Measurements from ENCODE around the gene ATPAF2. TPM values are rescaled to one million over a fixed set of nuclear protein-coding genes. Genes with fewer than 3 reads are reported as not detected.
A peak's percentile ranks its signal among the peaks of the same experiment; 100 is the strongest.
"Not testable (repeated sequence)": the region's sequence is repeated elsewhere in the genome, so short reads cannot be mapped to it uniquely, and the experiment has no call there.

ATPAF2 gene
- total RNA-seq, 1 experiment from 2014 or later, result 17.8 TPM

GRCh38 chr17:18014006-18014405 is 25.0 kb downstream of the ATPAF2 start:
- no peaks in the 10 kb centered on the region for H3K9me3 ChIP-seq (replicated peaks)
- H3K27me3 ChIP-seq (replicated peaks), result no peaks in the 10 kb centered on the region
- no peak overlapping the region for H3K4me3 ChIP-seq
- DNase-seq (ENCODE audit: low read depth in 1 of 2, low spot score in 2 of 2), result no peak
- H3K4me1 ChIP-seq (replicated peaks), result peaks cover 19% of the 10 kb centered on the region
- no peak overlapping the region for H3K27ac ChIP-seq
- 0 out of 2 replicates have a peak, but pooled peaks cover 5% of the 10 kb centered on the region for H3K36me3 ChIP-seq

DNA sequence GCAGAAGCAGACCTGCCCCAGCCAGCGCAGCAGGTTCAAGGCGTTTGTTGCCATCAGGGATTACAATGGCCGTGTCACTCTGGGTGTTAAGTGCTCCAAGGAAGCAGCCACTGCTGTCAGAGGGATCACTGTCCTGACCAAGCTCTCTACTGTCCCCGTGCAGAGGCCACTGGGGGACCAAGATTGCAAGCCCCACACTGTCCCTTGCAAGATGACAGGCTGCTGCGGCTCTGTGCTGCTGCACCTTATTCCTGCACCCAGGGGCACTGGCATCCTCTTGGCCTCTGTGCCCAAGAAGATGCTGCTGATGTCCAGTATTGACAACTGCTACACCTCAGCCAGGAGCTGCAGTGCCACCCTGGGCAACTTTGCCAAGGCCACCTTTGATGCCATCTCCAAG is 27.7 kb downstream of the ATPAF2 start:
- no peak for DNase-seq (ENCODE audit: low read depth in 1 of 2, low spot score in 2 of 2)
- H3K4me3 ChIP-seq, result no peak overlapping the region
- no peak overlapping the region for H3K27ac ChIP-seq
- peaks cover 8% of the 10 kb centered on the region; the same call in 1 of the 2 replicates for H3K36me3 ChIP-seq
- H3K9me3 ChIP-seq (replicated peaks), result no peaks in the 10 kb centered on the region
- H3K27me3 ChIP-seq (replicated peaks), result no peaks in the 10 kb centered on the region
- peaks cover 15% of the 10 kb centered on the region for H3K4me1 ChIP-seq (replicated peaks)

DNA sequence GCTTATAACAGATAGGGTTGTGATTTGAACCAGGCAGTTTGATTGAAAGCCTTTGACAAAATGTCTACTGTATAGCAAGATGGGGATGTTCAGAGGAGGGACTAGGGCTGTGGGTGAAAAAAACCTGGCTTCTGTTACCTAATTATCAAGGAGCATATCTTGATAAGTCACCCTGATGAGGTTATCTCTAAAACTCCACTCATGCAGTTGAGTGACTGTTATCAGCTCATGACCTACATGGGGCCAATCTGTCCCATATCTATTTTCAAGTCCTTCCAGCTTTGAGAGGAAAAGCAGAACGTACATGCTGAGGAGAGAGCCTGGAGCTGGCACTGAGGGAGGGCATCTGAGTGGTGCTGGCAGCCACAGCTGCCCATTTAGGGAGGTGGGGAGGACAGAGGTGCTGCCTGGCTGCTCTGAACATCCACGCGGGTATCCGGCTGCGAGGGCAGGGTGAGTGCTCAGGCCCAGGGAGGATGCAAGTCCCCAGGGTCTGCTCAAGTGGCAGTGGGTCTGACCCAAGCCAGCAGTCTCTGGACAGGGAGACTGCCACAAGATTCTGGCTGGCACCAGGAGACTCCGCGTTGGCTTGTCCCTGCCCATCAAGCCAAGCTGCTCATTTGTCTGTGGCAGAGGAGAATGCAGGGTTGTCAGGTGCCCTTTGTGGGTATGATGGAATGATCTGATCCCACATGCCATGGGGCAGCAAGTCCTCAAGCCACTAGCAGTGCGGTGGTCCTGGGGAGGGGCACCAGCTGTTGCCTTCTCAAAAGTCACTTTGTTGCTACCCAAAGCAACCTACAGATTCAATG is 29.2 kb downstream of the ATPAF2 start:
- DNase-seq (ENCODE audit: low read depth in 1 of 2, low spot score in 2 of 2), result no peak
- no peaks in the 10 kb centered on the region for H3K27me3 ChIP-seq (replicated peaks)
- H3K9me3 ChIP-seq (replicated peaks), result no peaks in the 10 kb centered on the region
- peaks cover 15% of the 10 kb centered on the region for H3K4me1 ChIP-seq (replicated peaks)
- no peak overlapping the region for H3K4me3 ChIP-seq
- peaks cover 8% of the 10 kb centered on the region; the same call in 1 of the 2 replicates for H3K36me3 ChIP-seq
- peak overlapping the region; percentile 22; the same call in 1 of the 2 replicates for H3K27ac ChIP-seq

DNA sequence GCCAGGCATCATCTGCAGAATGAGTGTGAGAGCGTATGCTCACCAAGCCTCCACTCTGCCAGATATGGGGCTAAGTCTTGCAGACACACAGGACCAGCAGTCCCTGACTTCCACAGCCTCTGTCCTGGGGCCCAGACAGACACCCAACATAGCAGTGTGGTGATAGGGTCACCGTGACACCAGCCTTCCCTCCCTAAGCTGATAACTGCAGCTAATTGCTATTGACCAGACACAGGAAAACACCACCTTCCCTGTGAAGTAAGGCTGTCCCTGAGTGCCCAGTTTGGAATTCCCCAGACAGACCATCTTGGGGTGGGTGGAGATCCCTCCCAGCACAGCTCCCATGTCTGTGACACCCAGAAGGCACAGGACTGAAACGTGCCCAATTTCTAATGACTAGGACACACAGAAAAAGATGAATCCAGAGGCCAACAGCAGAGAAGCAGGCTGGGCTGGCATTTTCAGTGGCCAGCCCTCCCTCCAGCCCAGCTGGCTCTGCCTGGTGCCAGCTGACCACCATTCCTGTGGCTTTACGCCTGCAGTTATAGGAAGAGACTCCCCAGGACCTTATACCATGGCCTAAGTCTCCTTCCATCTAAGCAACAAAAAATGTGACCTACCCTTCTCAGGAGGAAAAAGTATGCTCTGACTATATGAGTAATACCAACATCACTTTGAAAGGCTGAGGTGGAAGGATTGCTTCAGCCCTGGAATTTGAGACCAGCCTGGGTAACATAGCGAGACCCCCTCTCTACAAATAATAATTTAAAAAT is 30.3 kb downstream of the ATPAF2 start:
- peaks cover 8% of the 10 kb centered on the region; the same call in 1 of the 2 replicates for H3K36me3 ChIP-seq
- DNase-seq (ENCODE audit: low read depth in 1 of 2, low spot score in 2 of 2), result peak in 1 of 2 experiments; percentile 38
- no peaks in the 10 kb centered on the region for H3K27me3 ChIP-seq (replicated peaks)
- no peaks in the 10 kb centered on the region for H3K9me3 ChIP-seq (replicated peaks)
- H3K4me1 ChIP-seq (replicated peaks), result peaks cover 15% of the 10 kb centered on the region
- no peak overlapping the region for H3K4me3 ChIP-seq
- peak overlapping the region; percentile 41 for H3K27ac ChIP-seq

DNA sequence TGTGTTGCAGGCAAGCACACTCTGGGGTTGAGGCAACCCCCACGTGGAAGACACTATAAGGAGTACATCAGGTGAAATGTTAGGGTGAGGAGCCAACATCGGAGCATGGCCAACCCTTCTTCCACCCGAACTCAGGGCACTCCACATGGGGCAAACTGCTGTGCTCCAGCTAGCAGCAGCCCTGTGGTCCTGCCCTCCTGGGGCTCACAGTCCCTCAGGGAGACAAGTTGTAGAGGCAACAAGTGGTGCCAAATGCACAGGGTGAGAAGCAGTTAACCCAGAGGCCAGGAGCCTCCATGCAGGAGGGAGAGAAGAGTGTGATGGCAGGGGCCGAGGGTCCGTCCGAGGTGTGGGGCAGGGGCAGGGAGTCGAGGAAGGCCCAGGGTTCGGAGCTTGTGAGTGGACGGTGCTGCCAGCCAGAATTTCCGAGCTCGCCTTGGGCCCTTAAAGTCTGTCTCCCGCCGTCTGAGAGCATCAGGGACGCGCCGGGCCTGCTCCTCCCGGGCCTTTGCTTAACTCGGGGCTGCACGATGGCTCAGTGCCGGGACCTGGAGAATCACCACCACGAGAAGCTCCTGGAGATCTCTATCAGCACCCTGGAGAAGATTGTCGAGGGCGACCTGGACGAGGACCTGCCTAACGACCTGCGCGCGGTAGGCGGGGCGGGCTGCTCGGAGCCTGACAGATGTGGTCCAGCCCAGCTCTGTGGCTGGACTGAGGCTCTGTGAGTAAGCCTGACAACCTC is 32.3 kb downstream of the ATPAF2 start:
- H3K27ac ChIP-seq, result no peak overlapping the region
- DNase-seq (ENCODE audit: low read depth in 1 of 2, low spot score in 2 of 2), result no peak
- H3K27me3 ChIP-seq (replicated peaks), result no peaks in the 10 kb centered on the region
- H3K4me3 ChIP-seq, result no peak overlapping the region
- H3K4me1 ChIP-seq (replicated peaks), result peaks cover 15% of the 10 kb centered on the region
- H3K9me3 ChIP-seq (replicated peaks), result no peaks in the 10 kb centered on the region
- peaks cover 8% of the 10 kb centered on the region; the same call in 1 of the 2 replicates for H3K36me3 ChIP-seq

- H3K36me3 ChIP-seq, result peaks cover 8% of the 10 kb centered on the region; the same call in 1 of the 2 replicates
- no peaks in the 10 kb centered on the region for H3K27me3 ChIP-seq (replicated peaks)
- no peak overlapping the region for H3K27ac ChIP-seq
- no peak for DNase-seq (ENCODE audit: low read depth in 1 of 2, low spot score in 2 of 2)
- peaks cover 15% of the 10 kb centered on the region for H3K4me1 ChIP-seq (replicated peaks)
- no peak overlapping the region for H3K4me3 ChIP-seq
- no peaks in the 10 kb centered on the region for H3K9me3 ChIP-seq (replicated peaks)
Observed at GRCh38 chr17:18005496-18005895, 33.5 kb downstream of the ATPAF2 start.

- Histone ChIP-seq H3K9me3 (replicated peaks) (no peaks in the 10 kb centered on the region), H3K4me1 (replicated peaks) (peaks cover 15% of the 10 kb centered on the region), H3K4me3 (no peak overlapping the region), H3K36me3 (peaks cover 7% of the 10 kb centered on the region; the same call in 1 of the 2 replicates), H3K27me3 (replicated peaks) (no peaks in the 10 kb centered on the region), H3K27ac (no peak overlapping the region)
- DNase-seq (ENCODE audit: low read depth in 1 of 2, low spot score in 2 of 2), result no peak
Observed at GRCh38 chr17:18004884-18005305, 34.1 kb downstream of the ATPAF2 start.

- DNase-seq (ENCODE audit: low read depth in 1 of 2, low spot score in 2 of 2), result no peak
- no peak overlapping the region for H3K27ac ChIP-seq
- peaks cover 3% of the 10 kb centered on the region; the same call in 1 of the 2 replicates for H3K36me3 ChIP-seq
- H3K27me3 ChIP-seq (replicated peaks), result no peaks in the 10 kb centered on the region
- H3K4me3 ChIP-seq, result no peak overlapping the region
- no peaks in the 10 kb centered on the region for H3K9me3 ChIP-seq (replicated peaks)
- H3K4me1 ChIP-seq (replicated peaks), result peaks cover 13% of the 10 kb centered on the region
Observed at GRCh38 chr17:18004345-18004744, 34.6 kb downstream of the ATPAF2 start.

DNA sequence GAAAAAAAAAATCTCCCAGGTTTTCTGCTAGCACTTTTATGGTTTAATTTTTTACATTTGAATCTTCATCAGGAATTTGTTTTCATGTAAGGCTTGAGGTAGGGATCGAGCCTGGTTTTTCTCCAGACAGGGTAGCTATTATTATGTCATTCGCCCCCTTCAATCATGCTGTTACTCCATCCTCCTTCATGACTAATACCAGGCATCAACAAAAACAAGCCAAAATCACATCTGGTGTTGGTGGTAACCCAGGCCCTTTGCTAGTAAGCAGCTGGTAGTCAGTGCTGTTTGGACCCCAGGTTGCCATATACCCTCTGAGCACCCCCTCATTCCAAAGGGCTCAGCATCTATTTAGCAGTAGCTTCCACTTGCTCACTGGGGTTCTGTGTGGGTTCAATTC is 36.8 kb downstream of the ATPAF2 start:
- no peak for DNase-seq (ENCODE audit: low read depth in 1 of 2, low spot score in 2 of 2)
- H3K9me3 ChIP-seq (replicated peaks), result no peaks in the 10 kb centered on the region
- H3K27me3 ChIP-seq (replicated peaks), result no peaks in the 10 kb centered on the region

DNA sequence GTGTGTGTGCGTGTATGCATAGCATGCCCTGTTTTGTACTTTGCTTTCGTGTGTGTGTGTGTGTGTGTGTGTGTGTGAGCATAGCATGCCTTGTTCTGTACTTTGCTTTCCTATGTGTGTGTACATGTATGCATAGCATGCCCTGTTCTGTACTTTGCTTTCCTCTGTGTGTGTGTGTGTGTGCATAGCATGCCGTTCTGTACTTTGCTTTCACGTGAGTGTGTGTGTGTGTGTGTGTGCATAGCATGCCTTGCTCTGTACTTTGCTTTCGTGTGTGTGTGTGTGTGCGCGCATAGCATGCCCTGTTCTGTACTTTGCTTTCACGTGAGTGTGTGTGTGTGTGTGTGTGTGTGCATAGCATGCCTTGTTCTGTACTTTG is 38.9 kb downstream of the ATPAF2 start:
- Histone ChIP-seq H3K9me3 (replicated peaks) (no peaks in the 10 kb centered on the region), H3K4me1 (replicated peaks) (no peaks in the 10 kb centered on the region), H3K36me3 (no peaks in the 10 kb centered on the region), H3K4me3 (no peak overlapping the region), H3K27ac (no peak overlapping the region), H3K27me3 (replicated peaks) (no peaks in the 10 kb centered on the region)
- DNase-seq (ENCODE audit: low read depth in 1 of 2, low spot score in 2 of 2), result no peak

More for the DNA sequence above, 36.8 kb downstream of the ATPAF2 start:
- Histone ChIP-seq H3K4me3 (no peak overlapping the region), H3K4me1 (replicated peaks) (no peaks in the 10 kb centered on the region), H3K36me3 (no peaks in the 10 kb centered on the region), H3K27ac (no peak overlapping the region)

DNA sequence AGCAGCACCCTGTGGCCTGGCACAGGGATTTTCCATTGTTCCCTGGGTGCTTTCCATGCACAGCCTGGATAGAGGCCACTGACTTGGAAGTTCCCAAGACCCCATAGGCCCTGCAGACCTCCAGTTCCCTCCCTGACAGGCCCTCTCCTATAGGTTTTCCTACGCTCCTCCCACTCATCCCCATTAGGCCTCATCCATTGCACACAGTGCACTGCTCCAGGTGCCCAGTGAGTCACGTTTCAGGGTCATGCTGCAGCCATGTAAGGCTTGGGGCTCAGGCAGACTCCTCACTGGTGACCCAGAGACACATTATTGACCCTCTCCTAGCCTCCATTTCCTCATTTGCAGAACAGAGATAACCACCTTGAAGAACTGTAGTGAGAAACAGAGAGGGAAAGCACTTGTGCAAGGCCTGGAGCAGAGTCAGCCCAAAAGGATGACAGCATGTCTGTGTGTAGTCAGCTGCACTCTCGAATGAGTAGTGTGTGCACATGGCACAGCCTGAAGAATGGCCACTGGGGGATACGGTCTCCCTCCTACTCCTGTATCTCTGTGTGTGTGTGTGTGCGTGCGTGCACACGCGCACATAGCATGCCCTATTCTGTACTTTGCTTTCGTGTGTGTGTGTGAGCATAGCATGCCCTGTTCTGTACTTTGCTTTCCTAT is 39.5 kb downstream of the ATPAF2 start:
- Histone ChIP-seq H3K27ac (no peak overlapping the region), H3K4me3 (no peak overlapping the region), H3K4me1 (replicated peaks) (no peaks in the 10 kb centered on the region), H3K36me3 (no peaks in the 10 kb centered on the region), H3K9me3 (replicated peaks) (no peaks in the 10 kb centered on the region), H3K27me3 (replicated peaks) (no peaks in the 10 kb centered on the region)
- no peak for DNase-seq (ENCODE audit: low read depth in 1 of 2, low spot score in 2 of 2)

- H3K27me3 ChIP-seq (replicated peaks), result no peaks in the 10 kb centered on the region
- H3K4me1 ChIP-seq (replicated peaks), result no peaks in the 10 kb centered on the region
- H3K36me3 ChIP-seq, result no peaks in the 10 kb centered on the region
- no peak overlapping the region for H3K4me3 ChIP-seq
- H3K27ac ChIP-seq, result no peak overlapping the region
- DNase-seq (ENCODE audit: low read depth in 1 of 2, low spot score in 2 of 2), result no peak
- no peaks in the 10 kb centered on the region for H3K9me3 ChIP-seq (replicated peaks)
Observed at GRCh38 chr17:17998934-17999333, 40.0 kb downstream of the ATPAF2 start.

DNA sequence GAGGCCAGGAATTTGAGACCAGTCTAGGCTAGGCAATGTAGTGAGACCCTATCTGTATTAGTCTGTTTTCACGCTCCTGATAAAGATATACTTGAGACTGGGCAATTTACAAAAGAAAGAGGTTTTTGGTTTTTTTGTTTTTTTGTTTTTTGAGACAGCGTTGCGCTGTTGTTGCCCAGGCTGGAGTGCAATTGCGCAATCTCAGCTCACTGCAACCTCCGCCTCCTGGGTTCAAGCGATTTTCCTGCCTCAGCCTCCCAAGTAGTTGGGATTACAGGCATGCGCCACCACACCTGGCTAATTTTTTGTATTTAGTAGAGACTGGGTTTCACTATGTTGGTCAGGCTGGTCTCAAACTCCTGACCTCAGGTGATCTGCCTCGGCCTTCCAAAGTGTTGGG is 43.1 kb downstream of the ATPAF2 start:
- not testable (repeated sequence) for H3K36me3 ChIP-seq; H3K27me3 ChIP-seq (replicated peaks); DNase-seq (ENCODE audit: low read depth in 1 of 2, low spot score in 2 of 2)

More for the DNA sequence above, 43.1 kb downstream of the ATPAF2 start:
- H3K4me3 ChIP-seq; H3K4me1 ChIP-seq (replicated peaks); H3K27ac ChIP-seq; H3K9me3 ChIP-seq (replicated peaks): not testable (repeated sequence)
